ENCODE results near the gene TTC16. TPM values are rescaled to one million over a fixed set of nuclear protein-coding genes. Genes with fewer than 3 reads are reported as not detected.

Gene TTC16
- total RNA-seq, 4 donors from 2014 or later: 0.16 to 0.21 TPM; not detected in 2

GRCh38 chr9:127705577-127706379 is 10.1 kb upstream of the TTC16 start:
- peaks cover 2% of the 10 kb centered on the region for H3K4me1 ChIP-seq
- no peaks in the 10 kb centered on the region for H3K9me3 ChIP-seq
- no peak for DNase-seq (ENCODE audit: low spot score in 2 of 2)
- H3K36me3 ChIP-seq: no peaks in the 10 kb centered on the region
- WGBS: 89% methylated on average over 8 of the region's 12 CpGs
- TF ChIP-seq POLR2AphosphoS5 (IDR thresholded peaks at IDR 0.05) (no peak), EP300 (IDR thresholded peaks at IDR 0.05) (no peak)
- H3K27ac ChIP-seq: no peak overlapping the region
- H3K4me3 ChIP-seq: no peak overlapping the region
- no peaks in the 10 kb centered on the region for H3K27me3 ChIP-seq

GRCh38 chr9:127706836-127707241 is 9.0 kb upstream of the TTC16 start, which contains the start of gene CFAP157:
Gene CFAP157, plus strand, starts transcription at chr9:127706988. Its CDS starts 44 bp downstream, at chr9:127707032.
- H3K36me3 ChIP-seq: no peaks in the 10 kb centered on the region
- WGBS: 67% methylated on average over 10 of the region's 11 CpGs
- H3K27ac ChIP-seq: no peak within 1 kb of the TSS
- no peaks in the 10 kb centered on the region for H3K27me3 ChIP-seq
- no peak for TF ChIP-seq POLR2AphosphoS5 (IDR thresholded peaks at IDR 0.05)
- TF ChIP-seq CTCF (IDR thresholded peaks at IDR 0.05): no peak
- no peak for TF ChIP-seq POLR2A (IDR thresholded peaks at IDR 0.05)
- no peak for TF ChIP-seq EP300 (IDR thresholded peaks at IDR 0.05)
- H3K4me1 ChIP-seq: peaks cover 2% of the 10 kb centered on the region
- no peak within 1 kb of the TSS for H3K4me3 ChIP-seq
- DNase-seq (ENCODE audit: low spot score in 2 of 2): no peak
- H3K9me3 ChIP-seq: no peaks in the 10 kb centered on the region

GRCh38 chr9:127707766-127708165 is 8.1 kb upstream of the TTC16 start:
- Histone ChIP-seq H3K27ac (no peak overlapping the region), H3K4me3 (no peak overlapping the region), H3K36me3 (no peaks in the 10 kb centered on the region), H3K4me1 (peaks cover 2% of the 10 kb centered on the region), H3K27me3 (no peaks in the 10 kb centered on the region), H3K9me3 (no peaks in the 10 kb centered on the region)
- 67% methylated on average over 3 of the region's 5 CpGs for WGBS
- TF ChIP-seq POLR2A (IDR thresholded peaks at IDR 0.05) (no peak), CTCF (IDR thresholded peaks at IDR 0.05) (no peak), POLR2AphosphoS5 (IDR thresholded peaks at IDR 0.05) (no peak), EP300 (IDR thresholded peaks at IDR 0.05) (no peak)
- DNase-seq (ENCODE audit: low spot score in 2 of 2): no peak

GRCh38 chr9:127708952-127709587 is 6.8 kb upstream of the TTC16 start:
- Histone ChIP-seq H3K4me3 (no peak overlapping the region), H3K9me3 (no peaks in the 10 kb centered on the region), H3K27ac (no peak overlapping the region), H3K27me3 (no peaks in the 10 kb centered on the region), H3K36me3 (no peaks in the 10 kb centered on the region), H3K4me1 (peaks cover 6% of the 10 kb centered on the region)
- no peak for DNase-seq (ENCODE audit: low spot score in 2 of 2)
- 90% methylated on average over 8 of the region's 8 CpGs for WGBS
- no peak for TF ChIP-seq POLR2A (IDR thresholded peaks at IDR 0.05)
- no peak for TF ChIP-seq EP300 (IDR thresholded peaks at IDR 0.05)
- no peak for TF ChIP-seq CTCF (IDR thresholded peaks at IDR 0.05)
- TF ChIP-seq POLR2AphosphoS5 (IDR thresholded peaks at IDR 0.05): no peak

- H3K36me3 ChIP-seq: no peaks in the 10 kb centered on the region
- H3K4me1 ChIP-seq: peaks cover 16% of the 10 kb centered on the region
- DNase-seq (ENCODE audit: low spot score in 2 of 2): no peak
- H3K27ac ChIP-seq: no peak overlapping the region
- no peak overlapping the region for H3K4me3 ChIP-seq
- TF ChIP-seq EP300 (IDR thresholded peaks at IDR 0.05): no peak
- TF ChIP-seq POLR2AphosphoS5 (IDR thresholded peaks at IDR 0.05): no peak
- WGBS: 92% methylated on average over 10 of the region's 10 CpGs
- no peaks in the 10 kb centered on the region for H3K27me3 ChIP-seq
- H3K9me3 ChIP-seq: no peaks in the 10 kb centered on the region
Measured at GRCh38 chr9:127710204-127710783, 5.6 kb upstream of the TTC16 start.

- H3K4me1 ChIP-seq: peaks cover 20% of the 10 kb centered on the region
- no peak for TF ChIP-seq CTCF (IDR thresholded peaks at IDR 0.05)
- no peak for TF ChIP-seq POLR2AphosphoS5 (IDR thresholded peaks at IDR 0.05)
- no peak for TF ChIP-seq POLR2A (IDR thresholded peaks at IDR 0.05)
- TF ChIP-seq EP300 (IDR thresholded peaks at IDR 0.05): no peak
- 69% methylated on average over 5 of the region's 9 CpGs for WGBS
- H3K27ac ChIP-seq: no peak overlapping the region
- H3K4me3 ChIP-seq: no peak overlapping the region
- H3K27me3 ChIP-seq: no peaks in the 10 kb centered on the region
- H3K36me3 ChIP-seq: no peaks in the 10 kb centered on the region
- H3K9me3 ChIP-seq: no peaks in the 10 kb centered on the region
- DNase-seq (ENCODE audit: low spot score in 2 of 2): no peak
Measured at GRCh38 chr9:127711226-127711701, 4.6 kb upstream of the TTC16 start.

Data from suprapubic skin (tissue), 4 donors.